ENCODE results near the gene EMILIN3. TPM values are rescaled to one million over a fixed set of nuclear protein-coding genes. Genes with fewer than 3 reads are reported as not detected.

EMILIN3 gene
- total and polyA plus RNA-seq, 2 of the 8 experiments (the other 6 are each of a cell fraction or from before 2014, with no cell fraction given), result 3.8 to 5.2 TPM

DNA sequence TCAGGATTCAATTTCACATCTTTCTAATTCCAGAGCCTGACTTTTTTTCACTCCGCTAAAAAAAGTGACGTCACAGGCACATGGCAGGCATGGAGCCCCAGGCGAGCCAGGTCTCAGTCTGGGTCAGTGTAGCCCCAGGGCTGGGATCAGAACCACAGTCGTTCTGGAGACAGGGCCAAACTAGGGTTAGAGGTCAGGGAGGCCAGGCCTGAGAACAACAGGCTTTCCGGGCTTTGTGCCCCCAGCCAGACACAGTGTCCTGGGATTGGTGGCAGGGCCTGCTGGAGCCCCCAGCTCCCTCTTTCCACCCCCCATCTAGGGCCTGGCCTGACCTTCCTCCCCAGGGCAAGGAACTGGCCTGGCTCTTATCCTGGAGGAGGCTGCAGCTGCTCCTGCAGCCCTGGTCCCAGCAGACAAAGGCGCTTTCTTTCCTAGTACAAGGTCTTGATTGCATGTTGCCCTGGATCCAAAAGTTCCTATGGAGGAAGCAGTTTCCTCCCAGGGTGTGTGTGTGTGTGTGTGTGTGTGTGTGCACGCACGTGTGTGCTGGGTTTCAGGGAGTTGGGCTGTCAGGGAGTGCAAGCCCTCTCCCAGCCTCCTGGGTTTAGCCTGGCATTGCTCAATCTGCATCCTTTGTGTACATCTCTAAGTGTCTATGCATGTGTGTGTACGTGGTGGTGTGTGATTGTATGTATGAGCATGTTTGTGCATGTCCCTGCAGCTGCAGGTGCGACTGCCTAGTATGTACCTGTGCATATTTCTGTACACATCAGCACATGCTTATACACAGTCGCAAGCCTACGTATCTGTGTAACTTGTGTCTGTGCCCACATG is 26.5 kb upstream of the EMILIN3 start:
- Histone ChIP-seq H3K27ac (ENCODE audit: low read depth, low read length) (no peak overlapping the region), H3K4me3 (ENCODE audit: extremely low read depth in 1 of 4, insufficient read depth in 2 of 4, low read depth in 3 of 4, low read length in 4 of 4) (no peak overlapping the region), H2BK12ac (ENCODE audit: low read depth, low read length) (no peak overlapping the region), H2BK5ac (ENCODE audit: low read depth, low read length) (no peak overlapping the region), H3K9ac (replicated peaks in 1 of 4; ENCODE audit: extremely low read depth in 1 of 4, low read depth in 3 of 4, low read length in 3 of 4) (no peak overlapping the region), H4K5ac (ENCODE audit: insufficient read length, low read depth, low read length) (no peak overlapping the region), H2BK120ac (replicated peaks; ENCODE audit: low read depth, low read length) (no peak overlapping the region), H3K23ac (ENCODE audit: insufficient read length) (no peak overlapping the region), H2BK20ac (ENCODE audit: low read length) (no peak overlapping the region; the same call in 1 of the 2 replicates), H2AK5ac (ENCODE audit: low read depth, low read length) (no peak overlapping the region), H2BK15ac (ENCODE audit: low read length) (no peak overlapping the region), H4K91ac (replicated peaks; ENCODE audit: insufficient read length, low read length) (no peak overlapping the region), H4K20me1 (replicated peaks in 1 of 2; ENCODE audit: control insufficient read depth in 1 of 2, insufficient read depth in 2 of 2, low read length in 2 of 2) (no peaks in the 10 kb centered on the region), H3K79me1 (ENCODE audit: low read depth, low read length) (no peaks in the 10 kb centered on the region; the same call in 1 of the 2 replicates), H3K79me2 (ENCODE audit: control insufficient read depth in 1 of 2, insufficient read depth in 2 of 2, low read length in 2 of 2) (no peaks in the 10 kb centered on the region), H3K4ac (replicated peaks; ENCODE audit: insufficient read length, low read depth, low read length) (peak overlapping the region; percentile 92), H3K56ac (replicated peaks; ENCODE audit: insufficient read length, low read depth, low read length) (no peak overlapping the region), H3K9me3 (ENCODE audit: insufficient read depth in 2 of 2, low read depth in 1 of 2, low read length in 1 of 2) (no peaks in the 10 kb centered on the region), H3K23me2 (ENCODE audit: low read depth, low read length) (no peaks in the 10 kb centered on the region), H4K8ac (ENCODE audit: extremely low read depth, insufficient read depth, low read length) (no peak overlapping the region), H3K18ac (ENCODE audit: extremely low read depth, low read length) (no peak overlapping the region), H3K4me1 (replicated peaks in 1 of 4; ENCODE audit: control insufficient read depth in 3 of 4, insufficient read depth in 4 of 4, low read length in 3 of 4) (peaks cover 0 to 9% (median 6%) of the 10 kb centered on the region in 4 experiments; a peak in 5 of 7 replicates), H3K27me3 (replicated peaks in 1 of 4; ENCODE audit: control insufficient read depth in 3 of 4, extremely low read depth in 1 of 4, insufficient read depth in 3 of 4, low read length in 3 of 4) (no peaks in the 10 kb centered on the region), H2AFZ (ENCODE audit: low read length) (no peak overlapping the region), H3K14ac (ENCODE audit: insufficient read length) (peak overlapping the region; percentile 53), H3K36me3 (ENCODE audit: control insufficient read depth in 2 of 4, insufficient read depth in 4 of 4, low read length in 3 of 4) (no peaks in the 10 kb centered on the region), H3K4me2 (ENCODE audit: insufficient read depth in 1 of 2, low read depth in 2 of 2, low read length in 2 of 2) (no peak overlapping the region)
- DNase-seq (ENCODE audit: low read depth in 1 of 2, low spot score in 2 of 2) (no peak), FAIRE-seq (no peak)
- POLR2A ChIA-PET (ENCODE audit: partially characterized antibody), result interaction anchor here (0.5 kb wide), 1 partner anchor 262 kb away, joined by 5 read pairs; no protein-coding TSS in a partner anchor
- CTCF ChIA-PET (ENCODE audit: partially characterized antibody), result interaction anchor here (1.3 to 3.5 kb wide), 2 partner anchors 39 to 53 kb away, joined by 3 to 16 read pairs; partner anchors contain the start of gene LPIN3
- no peak for TF ChIP-seq TAF7 (optimal IDR thresholded peaks at IDR 0.05; ENCODE audit: borderline replicate concordance, low read depth, low read length)
- no peak for TF ChIP-seq TEAD4 (IDR thresholded peaks at IDR 0.05; ENCODE audit: low read depth, low read length)
- TF ChIP-seq FOSL1 (IDR thresholded peaks at IDR 0.05; ENCODE audit: insufficient read depth, low read depth, low read length), result no peak
- no peak for TF ChIP-seq CBX5 (IDR thresholded peaks at IDR 0.05; ENCODE audit: low read depth, low read length)
- TF ChIP-seq CEBPB (IDR thresholded peaks at IDR 0.05; ENCODE audit: low read depth, low read length), result no peak
- TF ChIP-seq RXRA (IDR thresholded peaks at IDR 0.05; ENCODE audit: insufficient read depth, low read depth, low read length), result no peak
- WGBS, 2 experiments (ENCODE audit: extremely low coverage in 1 of 2, insufficient coverage in 1 of 2, insufficient read length in 1 of 2, insufficient replicate concordance in 2 of 2, low coverage in 1 of 2, low lambda C conversion rate in 2 of 2, missing lambda C conversion rate in 1 of 2), result 93% methylated on average over 12 of the region's 12 CpGs; no CpG with 5 or more reads in 1 of the 2 experiments

Data from H1 (cell line).